Activated gamma-delta T cell (primary cell): Measurements from ENCODE around the gene DCLK2.

Experiments
- DNase-seq: peaks from one replicate; lab custom pipeline; 2025; lab: John Stamatoyannopoulos, UW

The DCLK2 gene

DNA sequence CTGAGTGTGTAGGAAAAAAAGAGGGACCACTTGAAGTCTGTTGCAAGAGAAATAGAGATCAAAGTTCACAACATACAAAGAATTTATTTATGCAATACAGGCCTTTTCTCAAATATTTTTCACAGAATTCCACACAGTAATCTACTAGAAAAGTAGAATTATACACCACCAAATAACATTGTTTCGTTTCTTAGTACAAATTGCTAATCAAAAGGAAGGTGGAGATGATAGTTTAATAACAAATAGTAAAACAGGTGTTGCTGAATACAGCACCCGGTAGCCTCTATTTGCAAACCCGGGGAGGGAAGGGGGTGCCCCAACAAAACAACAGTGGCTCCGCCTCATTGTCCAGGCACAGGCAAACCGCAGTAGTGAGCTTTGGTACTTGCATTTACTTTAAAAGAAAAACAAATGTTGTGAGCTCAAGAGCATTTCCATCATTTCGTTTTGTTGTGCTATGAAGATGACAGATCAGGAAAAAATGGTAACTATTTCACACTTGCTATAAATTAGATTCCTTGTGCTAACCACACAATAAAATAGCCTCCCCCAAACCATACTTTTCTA, 186.4 kb downstream of the DCLK2 start:
- DNase-seq = no peak

DNA sequence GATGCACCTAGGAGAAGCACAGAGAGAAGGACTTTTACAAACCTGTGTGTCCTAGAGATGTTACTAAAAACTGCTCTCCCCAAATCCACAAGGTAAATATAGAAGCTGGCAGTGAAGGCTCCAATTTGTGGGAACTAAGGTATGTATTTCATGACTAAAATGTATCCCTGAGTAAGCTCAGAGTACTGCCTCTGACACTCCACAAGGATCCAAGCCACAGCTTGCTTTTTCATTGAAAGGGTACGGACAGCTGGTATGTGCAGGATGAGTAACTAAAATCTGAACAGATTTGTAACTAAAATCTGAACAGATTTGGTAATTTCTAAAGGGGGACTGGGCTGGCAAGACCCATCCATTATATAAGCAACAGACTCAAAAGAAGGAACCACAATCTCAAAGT, 187.6 kb downstream of the DCLK2 start:
- DNase-seq = no peak

DNA sequence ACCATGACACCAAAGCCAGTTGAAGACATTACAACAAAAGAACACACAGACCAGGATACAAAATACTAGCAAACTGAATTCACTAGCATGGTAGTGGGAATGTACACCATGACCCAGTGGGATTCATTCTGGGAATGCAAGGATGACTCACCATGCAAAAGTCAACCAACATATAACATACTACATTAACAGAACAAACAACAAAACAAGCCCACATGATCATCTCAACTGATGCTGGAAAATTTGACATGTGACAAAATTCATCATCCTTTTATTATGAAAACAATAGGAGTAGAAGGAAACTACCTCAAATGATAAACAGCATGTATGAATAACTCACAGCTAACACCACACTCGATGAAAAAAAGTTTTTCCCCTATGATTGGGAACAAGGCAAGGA, 190.2 kb downstream of the DCLK2 start:
- no peak for DNase-seq

DNA sequence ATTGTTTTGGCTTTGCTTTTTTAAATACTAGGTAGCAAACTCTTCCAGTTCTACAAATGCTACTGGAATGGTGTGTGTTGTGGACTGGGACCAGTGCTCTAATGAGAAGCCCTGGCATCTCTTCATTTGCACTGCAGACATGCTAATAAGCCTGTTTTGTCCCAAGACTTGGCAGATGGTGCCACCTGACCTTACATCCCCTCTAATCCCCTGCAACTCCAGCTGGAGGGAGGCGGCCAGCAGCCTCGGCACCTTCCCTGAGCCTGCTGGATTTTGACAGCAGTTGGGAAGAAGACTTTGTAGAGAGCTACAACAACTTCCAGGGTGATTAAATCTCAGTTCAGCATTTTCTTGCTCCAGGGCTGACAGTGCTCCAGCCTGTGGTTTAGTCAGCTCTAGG, 200.0 kb downstream of the DCLK2 start:
- no peak for DNase-seq

DNA sequence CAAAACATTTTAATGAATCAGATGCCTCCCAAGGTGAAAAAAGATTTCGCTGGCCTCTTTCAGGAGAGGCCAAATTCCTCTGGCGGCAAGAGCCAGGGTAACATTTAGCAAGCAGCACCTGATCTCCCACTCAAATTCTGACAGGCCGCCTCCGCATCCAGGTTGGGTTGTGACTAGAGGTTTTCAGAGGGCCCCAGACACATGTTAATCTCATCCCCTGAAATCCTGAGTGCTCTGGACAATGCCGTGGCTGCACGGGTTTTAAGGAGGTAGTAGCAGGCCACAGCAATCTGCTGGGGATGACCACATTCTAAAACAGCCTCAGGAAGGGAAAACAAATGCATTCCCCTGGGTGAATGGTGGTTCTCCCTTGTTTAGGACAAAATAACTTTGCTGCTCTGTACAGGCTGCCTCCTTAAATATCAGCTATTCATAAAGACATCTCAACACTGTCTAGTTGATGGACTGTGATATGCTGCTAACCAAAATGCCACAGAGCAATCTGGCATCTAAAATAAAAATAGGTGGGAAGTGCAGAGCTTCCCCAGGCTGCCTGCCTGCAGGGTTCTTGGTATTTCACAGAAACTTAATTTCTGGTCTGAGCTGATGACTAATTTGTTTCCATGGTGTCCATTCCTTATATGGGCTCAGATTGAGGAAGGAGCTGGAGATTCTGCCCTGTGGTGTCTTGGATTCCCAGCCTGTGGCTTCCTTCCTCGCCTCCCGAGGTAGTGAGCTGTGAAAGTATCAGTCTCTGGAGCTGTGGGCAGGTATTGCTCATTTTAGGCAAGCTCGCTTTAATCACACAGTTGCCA, 202.0 kb downstream of the DCLK2 start:
- no peak for DNase-seq

DNA sequence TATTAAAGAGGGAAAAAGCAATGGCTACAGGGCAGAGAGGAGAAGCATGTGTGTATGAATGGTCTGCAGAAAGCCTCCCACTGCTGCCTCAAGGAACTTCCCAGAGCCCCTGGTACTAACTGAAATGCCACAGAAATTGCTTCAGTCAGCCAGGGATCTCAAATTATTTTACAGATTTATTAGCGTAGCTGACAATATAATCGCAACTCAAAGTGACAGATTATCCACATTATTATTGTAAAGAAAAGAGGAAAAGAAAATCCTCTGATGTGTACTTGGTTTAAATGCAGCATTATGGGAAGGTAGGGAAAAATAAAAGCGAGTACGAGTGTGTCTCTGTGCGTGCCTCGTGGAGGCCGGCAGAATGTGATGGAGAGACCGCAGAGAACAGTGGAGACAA, 202.7 kb downstream of the DCLK2 start:
- DNase-seq = no peak

DNA sequence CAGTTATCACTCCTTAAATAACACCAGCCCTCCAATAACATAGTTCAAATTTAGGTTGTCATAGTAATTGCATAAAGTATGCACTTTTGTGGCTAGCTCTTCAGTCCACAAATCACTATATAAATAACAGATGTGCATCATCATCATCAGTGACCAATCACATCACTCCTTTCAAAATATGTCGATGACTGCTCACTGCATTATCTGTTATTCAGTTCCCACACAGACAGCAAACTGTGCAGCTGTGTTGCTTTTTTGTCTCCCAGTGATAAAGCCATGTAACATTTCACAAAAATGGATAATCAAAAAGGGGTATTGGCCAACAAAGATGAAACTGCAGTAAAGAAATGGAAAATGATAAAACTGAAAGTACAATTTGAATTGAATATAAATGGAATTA, 205.4 kb downstream of the DCLK2 start:
- no peak for DNase-seq

DNA sequence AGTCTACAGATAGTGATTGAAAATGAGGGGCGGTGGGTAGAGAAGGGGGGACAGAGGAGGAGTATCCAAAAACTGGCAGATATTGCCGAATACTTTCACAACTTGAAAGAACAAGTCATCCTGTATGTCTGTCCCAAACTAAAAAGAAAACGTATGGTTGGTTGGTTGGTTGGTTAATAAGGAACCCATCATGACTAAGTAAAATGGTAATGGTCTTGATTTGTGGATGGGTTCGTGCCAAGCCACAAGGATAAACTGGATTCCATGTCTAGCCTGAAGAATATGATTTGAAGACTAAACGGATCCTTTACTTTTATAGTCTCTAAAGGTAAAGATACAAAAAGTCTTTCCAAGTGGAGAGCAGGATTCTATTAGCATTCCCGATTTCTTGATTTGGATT, 208.4 kb downstream of the DCLK2 start:
- DNase-seq = no peak

DNA sequence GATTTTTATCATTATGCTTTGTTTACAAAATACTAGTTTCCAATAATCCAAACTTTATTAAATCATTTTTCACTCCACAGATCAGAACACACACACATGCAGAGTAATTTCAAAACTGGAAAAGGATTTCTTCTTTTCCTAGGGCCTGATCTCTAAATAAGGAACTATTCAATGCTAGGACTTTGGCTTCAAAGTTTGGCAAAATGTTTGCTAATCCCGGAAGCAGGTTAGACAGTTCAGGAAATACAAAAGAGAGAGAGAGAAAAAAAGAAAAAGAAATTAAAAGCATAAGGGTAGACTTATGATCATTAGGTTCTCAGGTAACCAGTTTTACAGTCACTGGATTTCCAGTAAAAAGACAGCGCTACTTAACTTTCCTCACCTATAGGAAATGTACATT, 211.0 kb downstream of the DCLK2 start:
- DNase-seq = no peak

DNA sequence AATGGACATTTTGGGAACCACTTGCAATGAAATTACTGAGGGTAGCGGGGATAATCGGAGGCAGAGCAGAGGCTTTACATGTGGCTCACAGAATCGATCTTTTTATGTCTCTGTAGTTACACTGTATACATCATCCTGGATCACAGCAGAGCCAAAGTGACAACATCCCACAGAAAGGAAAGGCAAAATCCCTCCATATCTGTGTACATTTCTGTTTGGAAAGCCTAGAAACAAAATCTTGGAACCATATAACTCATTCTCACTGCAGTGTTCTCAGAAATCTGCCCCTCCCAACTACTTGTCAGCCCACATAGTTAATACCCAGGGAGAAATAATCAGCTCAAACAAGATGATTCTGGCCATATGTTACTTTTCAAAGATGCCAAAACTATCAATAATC, 211.6 kb downstream of the DCLK2 start:
- no peak for DNase-seq

DNA sequence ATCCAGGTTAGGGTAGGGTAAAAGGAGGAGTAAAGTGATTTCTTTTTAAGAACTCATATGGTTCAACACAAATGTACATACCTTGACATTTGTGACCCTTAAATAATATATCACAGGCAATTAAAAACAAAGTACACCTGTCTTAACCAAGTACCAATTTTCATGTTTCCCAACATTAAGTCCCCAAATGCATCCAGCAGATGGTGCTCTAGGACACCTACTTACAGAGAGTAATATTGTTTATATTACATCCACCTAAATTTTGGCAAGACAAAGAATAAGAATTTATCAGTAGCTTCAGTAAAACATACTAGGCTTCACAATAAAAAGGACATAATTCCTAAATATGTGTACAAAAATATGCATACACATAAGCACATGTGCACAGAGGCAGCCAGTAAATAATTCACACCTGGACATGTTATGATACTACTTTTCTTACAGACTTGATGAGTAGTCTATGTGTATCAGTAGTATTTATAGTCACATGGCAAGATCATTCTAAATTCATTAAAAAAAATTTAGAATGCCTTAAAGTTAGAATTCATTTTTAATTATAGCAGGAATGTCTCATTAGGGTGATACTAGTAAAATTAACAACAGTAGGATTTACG, 219.7 kb downstream of the DCLK2 start:
- DNase-seq = no peak

DNA sequence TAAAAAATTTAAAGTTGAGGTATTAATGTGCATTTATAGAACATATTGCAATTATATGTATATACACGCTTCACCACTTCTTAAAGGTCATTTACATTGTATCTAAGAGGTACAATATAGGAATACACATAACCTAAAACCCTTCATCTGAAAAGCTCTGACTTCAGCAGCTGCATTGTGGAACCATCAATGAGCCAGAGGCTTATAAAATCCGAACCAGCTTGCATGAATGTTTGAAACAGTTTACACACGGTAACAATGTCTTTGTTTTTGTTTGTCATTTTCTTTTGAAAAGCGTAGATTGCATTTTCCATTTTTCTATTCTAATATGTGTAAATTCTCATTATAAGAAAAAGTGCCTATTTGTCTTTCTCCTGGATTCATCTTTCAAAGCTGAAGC, 221.6 kb downstream of the DCLK2 start:
- no peak for DNase-seq

DNA sequence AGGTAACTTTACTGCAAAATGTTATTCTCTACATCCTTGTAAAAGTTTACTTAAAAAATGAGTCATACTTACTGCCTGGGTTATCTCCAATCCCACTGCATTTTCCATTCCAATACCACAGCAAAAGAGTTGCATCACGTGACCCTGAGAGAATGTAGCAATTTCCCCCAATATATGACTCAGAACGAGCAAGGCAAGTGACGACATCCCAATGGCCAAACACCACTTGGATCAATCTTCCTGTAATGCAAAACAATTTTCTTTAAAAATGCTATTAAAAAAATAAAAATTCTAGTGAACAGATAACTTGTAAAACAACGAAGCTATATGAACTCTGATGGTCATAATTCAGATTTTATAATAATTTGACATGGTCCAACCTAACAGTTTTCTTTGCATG, 224.3 kb downstream of the DCLK2 start:
- no peak for DNase-seq

DNA sequence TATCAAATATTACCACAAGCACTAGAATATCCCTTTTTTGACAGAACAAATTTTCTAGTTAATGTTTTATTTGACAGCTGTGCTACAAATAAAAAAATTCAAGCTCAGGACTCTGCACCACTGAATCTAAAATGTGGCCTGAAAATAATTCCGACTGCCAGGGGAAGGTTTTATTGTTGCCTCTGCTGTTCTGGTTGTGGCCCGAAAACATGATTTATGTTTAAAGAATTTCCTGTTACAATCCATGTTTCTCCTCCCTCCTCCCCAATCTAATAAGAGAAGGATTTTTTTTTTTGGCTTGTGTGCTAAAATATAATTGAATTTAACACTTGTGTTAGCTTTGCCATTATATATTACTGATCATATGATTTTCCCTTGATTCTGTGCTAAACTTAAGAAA, 227.8 kb downstream of the DCLK2 start:
- DNase-seq = no peak

DNA sequence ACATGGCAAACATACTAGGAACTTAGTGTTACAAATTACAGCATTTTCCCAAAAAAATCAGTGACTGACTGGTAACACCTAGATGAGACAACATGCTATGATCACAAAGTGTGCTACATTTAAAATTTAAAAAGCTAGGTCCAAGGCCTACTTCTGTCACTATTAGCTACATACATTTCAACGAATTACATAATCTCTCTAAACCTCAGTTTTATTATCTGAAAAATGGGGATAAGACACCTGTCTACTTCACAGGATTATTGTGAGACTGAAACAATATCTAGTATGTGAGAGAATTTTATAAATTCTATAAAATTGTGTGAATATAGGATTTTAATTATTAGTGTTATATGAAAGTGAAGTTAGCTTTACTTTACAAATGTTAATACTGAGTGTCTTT, 228.5 kb downstream of the DCLK2 start:
- no peak for DNase-seq
